Measurements from ENCODE around the gene CASK.
"Not testable (repeated sequence)": the region's sequence is repeated elsewhere in the genome, so short reads cannot be mapped to it uniquely, and the experiment has no call there.

Gene CASK

DNA sequence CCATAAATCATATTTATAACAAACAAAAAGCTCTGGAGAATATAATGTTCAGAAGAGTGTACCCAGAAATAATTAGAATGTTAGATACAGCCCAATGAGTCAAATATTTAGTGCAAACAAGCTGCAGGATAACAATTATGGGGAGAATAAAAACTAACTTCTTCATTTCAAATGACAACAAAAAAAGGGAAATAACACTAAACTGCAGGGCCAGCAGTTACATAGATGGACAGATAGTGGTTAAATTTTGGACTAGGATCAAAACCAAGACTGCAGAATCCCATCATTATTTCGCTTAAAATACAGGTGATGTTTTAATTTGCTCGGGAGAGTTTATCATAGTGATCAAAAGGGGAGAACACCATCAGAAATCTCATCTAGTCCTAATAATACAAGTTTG, 235.2 kb downstream of the CASK start:
- DNase-seq = no peak

GRCh38 chrX:41686788-41687187, 236.6 kb downstream of the CASK start:
- DNase-seq = no peak

- no peak for DNase-seq
These were observed 238.4 kb downstream of the CASK start for GRCh38 chrX:41684940-41685339.

DNA sequence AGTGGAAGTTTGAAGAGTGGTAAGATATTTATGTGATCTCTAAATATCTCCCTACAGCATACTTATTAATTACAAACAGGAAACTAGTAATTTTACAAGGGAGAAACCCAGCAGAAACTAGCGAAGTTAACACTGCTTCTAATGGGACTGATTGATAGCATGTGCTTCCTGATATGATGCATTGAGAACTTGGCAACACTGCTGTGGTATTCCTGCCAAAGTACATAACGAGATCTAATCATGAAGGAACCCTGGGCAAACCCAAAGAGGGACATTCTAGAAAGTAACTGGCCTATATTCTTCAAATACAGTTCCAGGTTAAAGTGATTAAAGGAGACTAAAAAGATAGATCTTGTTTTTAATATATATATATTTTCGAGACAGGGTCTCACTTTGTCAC, 239.2 kb downstream of the CASK start:
- DNase-seq = no peak

DNA sequence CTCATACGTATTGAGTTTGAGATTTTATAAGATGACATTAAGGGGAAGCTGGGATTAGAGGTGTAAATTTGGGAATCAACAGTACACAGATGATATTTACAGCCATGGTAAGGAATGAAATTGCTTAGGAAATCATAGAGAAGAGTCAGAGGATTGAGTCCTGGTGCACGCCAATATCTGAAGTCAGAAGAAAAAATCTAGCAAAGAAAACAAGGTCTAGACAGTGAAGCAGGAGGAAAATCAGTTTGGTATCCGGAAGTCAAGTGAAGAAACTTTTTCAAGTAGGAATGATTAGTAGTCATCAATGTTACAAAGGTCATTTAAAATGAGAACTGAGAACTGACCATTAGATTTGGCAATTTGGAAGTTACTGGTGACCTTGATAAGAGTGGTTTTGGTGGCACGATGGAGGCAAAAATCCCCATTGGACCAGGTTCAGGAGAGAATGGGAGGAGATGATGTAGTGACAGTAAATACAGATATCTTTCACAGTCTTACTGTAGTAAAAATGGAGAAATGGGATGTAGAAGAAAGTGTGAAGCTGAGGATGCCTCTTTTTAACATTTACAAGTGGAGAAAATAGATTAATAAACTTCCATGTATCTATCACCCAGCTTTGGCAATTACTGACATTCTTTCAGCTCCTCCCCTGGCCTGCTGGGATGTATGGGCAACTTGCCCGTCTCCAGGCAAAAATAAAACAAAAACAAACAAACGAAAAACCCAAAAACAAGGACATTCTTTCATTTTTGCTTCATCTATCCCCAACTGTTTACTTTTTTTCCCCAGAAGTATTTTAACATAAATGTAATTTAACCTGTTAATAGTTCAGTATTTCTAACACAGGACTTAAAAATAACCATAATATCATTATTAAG, 245.9 kb downstream of the CASK start:
- DNase-seq = no peak

GRCh38 chrX:41676361-41676760, 247.0 kb downstream of the CASK start:
- not testable (repeated sequence) for DNase-seq

- DNase-seq = no peak
These were observed 250.7 kb downstream of the CASK start for GRCh38 chrX:41672643-41673042.

- DNase-seq = no peak
These were observed 252.3 kb downstream of the CASK start for GRCh38 chrX:41671082-41671481.

DNA sequence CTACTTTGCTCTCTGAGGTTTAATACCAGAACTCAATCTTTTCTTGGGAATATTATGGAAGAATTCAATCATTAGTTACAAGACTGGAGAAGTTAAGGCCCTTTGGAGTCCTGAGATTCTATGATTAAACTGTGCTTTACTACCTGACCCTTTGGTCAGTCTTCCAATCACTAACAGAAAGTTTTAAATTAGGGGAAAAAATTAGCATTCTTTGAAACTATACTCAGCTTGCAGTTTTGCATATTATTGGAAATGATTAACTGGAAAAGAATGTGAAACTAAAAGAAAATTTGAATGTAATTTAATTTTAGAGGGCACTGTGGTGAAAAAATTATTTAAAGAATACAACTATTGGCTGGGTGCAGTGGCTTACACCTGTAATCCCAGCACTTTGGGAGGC, 253.2 kb downstream of the CASK start:
- no peak for DNase-seq

- DNase-seq = no peak
These were observed 255.7 kb downstream of the CASK start for GRCh38 chrX:41667631-41668030.

- DNase-seq = no peak
These were observed 257.1 kb downstream of the CASK start for GRCh38 chrX:41666251-41666650.

DNA sequence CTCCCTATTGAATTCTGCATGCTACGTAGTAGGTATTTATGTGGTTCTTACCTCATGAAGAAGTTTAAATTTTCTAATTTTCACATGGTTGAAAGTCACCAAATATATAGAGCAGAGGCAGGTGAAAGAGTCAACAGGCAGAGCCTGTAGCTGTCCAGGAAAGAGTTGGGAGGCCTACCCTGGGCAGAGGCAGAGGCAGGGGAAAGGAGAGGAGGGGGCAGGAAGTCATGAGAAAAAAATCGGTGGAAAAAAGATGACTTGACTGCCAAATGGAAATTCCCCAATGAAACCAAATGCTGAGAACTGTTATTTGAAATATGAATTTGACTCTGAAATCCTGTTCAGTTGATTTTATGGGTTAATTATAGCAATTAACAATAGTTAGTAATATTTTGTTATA, 257.7 kb downstream of the CASK start:
- DNase-seq = no peak

DNA sequence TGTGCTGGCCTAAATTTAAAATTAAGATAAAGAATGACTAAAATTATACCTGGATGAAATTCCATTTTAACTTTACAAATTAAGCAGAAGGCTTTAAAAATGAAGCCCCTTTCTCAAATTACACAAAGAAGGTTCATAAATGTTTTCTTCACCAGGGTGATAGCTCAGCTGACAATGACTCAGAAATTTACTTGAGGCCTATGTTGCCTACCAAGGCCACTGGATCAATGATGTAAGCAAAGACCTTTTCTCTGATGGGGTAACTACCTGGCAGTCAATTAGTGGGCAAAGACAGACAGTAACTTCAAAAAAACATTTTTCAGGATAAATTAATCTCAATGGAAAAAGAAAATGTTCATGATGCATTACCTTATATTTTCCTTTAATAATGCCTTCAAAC, 258.4 kb downstream of the CASK start:
- no peak for DNase-seq

DNA sequence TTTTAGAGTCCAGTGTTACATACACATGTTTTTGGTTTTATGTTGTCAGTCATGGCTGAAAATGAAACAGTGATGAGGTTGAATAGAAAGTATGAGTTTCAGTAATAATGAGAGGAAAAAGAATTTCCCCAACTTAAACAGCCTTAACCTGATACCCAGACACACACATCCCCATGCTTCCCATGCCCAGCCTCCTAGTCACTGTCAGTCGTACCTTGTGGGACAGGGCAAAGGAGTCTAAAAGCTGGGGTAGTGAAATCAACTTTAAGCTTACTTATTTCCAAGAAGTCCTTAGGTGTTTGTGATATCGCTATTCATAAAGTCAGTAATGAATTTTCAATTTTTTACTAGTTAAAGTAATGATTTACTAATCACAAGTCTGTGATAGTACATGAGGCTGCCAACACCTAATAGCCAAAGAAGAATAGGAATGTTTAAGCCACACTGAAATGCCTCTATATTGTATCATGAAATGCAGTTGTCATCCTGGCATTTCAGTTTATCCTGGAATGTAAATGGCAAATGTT, 258.9 kb downstream of the CASK start:
- no peak for DNase-seq

DNA sequence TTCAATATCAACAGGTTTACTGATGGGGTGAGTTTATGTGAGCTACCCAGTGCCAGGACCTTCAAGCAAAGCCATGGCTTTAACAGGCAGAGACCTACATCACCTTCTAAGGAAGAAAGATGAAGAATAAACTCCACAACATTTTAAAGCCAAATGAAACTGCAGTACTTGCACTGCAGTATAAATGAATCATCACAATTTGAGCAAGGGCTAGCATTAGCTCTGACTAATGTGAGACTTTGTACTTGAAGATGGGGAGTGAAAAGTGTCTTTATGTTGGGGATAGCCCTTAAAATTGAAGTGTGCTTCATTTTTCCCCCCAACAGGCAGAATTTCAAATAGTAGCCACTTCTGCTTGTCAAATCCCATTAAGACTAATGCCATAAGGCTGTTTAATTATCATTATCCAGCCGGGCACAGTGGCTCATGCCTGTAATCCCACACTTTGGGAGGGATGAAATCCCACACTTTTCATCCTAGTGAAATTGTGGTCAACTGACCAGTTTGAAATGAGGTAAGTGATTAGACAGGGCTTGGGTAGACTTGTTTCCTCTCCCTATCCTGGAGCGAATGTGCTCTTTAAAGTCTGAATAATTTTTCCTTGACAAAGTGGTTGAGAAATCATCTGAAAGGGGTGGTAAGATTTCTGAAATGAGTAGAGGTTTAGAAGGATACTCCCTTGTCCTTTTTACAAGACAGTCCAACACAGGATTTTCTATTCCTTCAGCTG, 261.8 kb downstream of the CASK start:
- DNase-seq = no peak

GRCh38 chrX:41655631-41656030, 267.7 kb downstream of the CASK start:
- no peak for DNase-seq

DNA sequence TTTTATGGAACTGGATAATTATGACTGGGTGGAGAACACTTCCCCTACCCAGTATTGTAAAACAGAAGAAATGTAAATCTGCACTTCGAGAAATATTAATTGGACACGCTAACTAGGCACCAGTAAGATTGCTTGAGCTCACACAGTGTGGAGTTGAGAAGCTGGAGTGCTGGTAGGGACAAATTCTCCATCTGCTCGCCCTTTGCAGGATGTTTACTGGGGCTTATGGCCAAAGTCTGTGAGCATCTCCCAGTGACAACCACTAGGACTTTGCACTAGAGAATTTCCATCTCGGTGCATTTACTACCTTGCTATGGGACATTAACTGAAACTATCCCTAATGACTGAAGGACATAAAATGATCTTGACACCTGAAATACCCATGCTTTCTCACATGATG, 268.3 kb downstream of the CASK start:
- DNase-seq = no peak

GRCh38 chrX:41653125-41653524, 270.2 kb downstream of the CASK start:
- no peak for DNase-seq

DNA sequence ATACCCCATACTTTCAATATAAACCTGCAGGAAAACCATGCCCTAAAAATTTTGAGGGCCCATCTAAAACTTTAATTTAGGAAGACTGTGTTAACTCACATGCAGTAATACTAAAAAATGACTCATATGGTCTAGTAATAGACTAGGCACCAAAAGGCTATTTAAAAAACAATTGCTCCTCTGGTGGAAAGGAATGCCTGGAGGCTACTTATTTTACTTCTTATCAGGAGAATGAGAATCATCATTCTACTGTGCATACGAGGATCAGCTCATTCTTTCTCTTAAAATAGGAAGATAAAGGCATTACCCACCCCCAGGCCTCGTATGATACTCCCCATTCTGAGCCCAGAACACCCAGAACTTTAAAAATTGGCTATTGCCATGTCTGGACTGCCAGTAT, 277.2 kb downstream of the CASK start:
- not testable (repeated sequence) for DNase-seq

DNA sequence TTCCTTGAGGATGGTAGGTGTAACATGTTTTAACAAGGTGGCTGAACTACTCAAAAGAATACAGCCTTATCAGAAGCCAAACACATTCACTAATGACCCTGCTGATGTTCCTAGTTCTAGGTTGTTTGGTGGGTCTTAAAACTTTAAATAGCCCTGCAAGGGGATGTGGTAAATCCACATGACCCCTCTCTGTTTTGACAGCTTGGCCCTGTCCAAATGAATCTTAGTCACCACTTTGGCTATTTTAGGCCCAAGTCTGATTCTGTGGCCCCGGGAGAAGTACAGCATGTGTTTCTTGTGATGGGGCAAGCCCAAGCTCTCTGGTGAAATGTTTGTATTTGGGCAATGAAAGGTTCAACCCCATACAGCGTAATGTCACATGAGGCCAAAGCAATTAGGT, 289.1 kb downstream of the CASK start:
- DNase-seq = no peak

GRCh38 chrX:41630091-41630490, 293.3 kb downstream of the CASK start:
- no peak for DNase-seq

DNA sequence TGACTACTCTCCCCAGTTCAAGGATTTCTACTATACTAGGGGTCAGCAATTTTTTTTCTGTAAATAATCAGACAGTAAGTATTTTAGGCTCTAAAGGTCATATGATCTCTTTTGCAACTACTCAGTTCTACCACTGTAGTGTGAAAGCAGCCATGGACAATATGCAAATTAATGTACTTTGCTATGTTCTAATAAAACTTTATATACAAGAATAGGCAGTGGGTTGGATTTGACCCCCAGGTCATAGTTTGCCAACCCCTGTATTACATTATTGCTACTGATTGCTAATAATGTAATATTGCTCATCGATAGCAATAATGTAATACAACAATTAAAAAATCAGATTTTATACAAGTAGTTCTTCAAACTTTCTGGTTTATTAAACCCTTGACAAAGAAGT, 293.8 kb downstream of the CASK start:
- no peak for DNase-seq

DNA sequence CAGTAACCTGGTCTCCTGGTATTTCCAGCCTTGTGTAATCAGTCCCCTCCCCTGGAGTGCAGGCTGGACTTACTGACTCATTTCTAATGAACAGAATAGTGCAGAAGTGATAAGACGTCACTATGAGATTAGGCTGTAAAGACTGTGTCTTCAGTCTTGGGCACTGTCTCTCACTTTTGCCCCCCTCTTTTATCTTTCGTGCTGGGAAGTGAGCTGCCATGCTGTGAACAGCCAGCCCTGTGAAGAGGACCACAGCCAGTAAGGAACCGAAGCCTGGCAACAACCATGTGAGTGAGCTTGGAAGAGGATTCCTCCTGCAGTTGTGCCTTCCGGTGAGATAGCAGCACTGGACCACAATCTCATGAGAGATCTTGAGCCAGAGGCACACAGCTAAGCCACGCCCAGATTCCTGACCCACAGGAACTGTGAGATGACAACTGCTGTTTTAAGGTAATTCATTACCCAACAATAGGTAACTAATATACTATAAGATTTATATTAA, 302.1 kb downstream of the CASK start:
- DNase-seq = no peak

DNA sequence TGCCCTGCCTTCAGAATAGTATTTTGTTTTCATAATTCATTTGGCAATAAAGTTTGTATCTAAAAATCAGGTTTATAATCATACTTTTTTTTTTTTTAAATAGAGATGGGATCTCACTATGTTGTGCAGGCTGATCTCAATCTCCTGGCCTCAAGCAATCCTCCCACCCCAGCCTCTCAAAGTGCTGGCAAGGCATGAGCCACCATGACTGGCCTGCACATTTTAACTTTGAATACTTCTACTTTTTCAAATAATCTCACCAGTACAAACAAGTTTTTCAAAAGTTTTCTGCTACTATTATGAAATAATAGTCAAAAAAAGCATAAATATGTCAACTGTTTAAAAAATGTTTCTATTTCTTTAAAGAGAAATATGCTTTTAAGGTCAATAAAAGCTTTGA, 304.1 kb downstream of the CASK start:
- no peak for DNase-seq

Data from 8988T (cell line).